NCI-H1930 (cell line): ENCODE results near the gene NOS3.
"Not testable (repeated sequence)": the region's sequence is repeated elsewhere in the genome, so short reads cannot be mapped to it uniquely, and the experiment has no call there.

ENCODE experiments used
- DNase-seq, 2 experiments: peaks; one replicate each; lab custom pipeline; 2025; lab: John Stamatoyannopoulos, UW

Gene NOS3

DNA sequence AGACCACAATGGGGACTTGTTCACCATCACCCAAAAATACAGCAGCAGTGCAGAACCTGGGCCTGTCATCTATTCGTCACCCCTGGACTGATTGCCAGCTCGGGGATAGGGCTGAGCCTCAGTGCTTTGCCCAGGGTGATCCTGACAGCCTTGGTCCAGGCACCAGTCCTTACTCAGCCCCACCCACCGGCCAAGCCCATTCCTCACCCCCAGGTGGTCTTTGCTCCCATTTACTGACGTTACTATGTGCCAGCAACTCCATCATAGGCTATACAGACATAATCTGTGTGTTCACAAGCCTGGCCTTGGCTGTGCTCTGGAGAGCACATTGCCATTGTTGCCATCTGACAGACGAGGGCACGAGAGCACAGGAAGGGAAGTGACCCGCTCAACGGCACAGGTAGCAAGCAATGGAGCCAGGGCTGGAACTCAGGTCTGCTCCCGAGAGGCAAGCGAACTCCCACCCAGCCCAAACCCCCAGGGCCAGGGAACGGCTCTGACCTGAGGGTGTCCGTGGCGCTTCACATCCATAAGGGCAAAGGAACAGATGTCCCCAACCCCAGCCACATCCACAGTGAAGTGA is 26.6 kb downstream of the NOS3 start:
- no peak for DNase-seq

GRCh38 chr7:151017953-151018420 is 27.2 kb downstream of the NOS3 start:
- DNase-seq: peak; percentile 53 to 81

DNA sequence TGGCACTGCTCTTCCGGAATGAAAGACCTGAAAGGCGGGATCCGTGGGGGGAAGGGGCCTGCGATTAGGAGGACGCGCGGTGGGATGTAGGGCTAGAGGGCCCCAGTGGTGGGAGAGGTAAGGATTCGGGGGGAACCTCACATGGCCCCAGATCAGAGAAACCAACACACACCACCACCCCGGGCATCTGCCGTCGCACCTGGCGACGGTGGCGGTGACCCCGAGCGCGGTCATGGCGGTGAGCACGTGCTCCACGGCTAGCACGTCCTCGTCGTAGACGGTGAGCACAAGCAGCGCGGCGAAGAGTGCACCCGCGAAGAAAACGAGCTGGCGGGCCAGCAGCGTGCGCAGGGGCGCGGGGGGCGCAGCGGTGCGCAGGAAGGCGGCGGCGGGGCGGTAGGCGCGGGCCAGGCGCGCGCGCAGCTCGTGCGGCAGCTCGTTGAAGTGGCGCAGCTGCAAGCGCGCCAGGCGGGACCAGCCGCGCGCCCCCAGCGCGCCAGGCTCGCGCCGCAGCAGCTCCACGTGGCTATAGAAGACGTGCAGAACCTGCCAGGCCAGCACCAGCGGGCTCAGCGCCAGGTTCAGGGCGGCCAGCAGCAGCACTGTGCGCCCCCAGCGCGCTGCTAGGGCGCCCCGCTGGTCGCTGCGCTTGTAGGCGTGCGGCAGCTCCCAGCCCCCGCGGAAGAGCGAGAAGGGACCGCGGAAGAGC is 27.8 kb downstream of the NOS3 start:
- peak; percentile 68 to 75 for DNase-seq

DNA sequence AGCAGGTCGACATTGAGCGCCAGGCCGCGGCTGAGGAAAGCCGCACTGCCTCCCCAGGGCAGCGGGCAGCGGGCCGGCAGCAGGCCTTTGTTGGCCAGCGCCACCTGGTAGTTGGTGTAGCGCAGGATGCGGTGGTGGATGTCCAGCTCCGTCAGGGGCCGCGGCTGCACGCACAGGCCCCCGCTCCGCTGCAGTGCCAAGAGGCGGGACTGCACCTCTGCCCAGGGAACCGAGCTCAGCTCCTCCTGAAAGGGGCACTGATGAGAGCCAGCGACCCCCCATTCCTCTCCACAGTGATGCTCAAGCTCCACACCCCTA is 28.3 kb downstream of the NOS3 start:
- DNase-seq: no peak

DNA sequence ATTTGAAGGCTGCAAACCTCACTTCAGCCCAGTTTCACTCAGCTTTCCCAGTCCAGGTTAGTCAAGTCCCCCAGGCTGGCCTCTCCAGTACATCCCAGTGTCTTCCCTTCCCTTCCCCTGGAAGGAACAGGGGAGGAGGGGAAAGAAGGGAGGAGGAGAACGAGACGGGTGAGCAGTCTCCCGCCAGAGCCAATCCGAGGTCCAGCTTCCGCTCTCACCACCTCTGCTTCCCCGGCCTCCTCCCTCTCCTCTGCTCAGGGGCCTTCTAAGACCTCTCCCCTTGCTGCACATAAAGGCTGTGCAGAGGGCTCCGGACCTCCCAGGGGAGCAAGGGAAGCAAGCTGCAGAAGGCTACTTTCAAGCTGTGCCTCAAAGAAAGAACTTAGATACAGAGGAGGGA is 29.4 kb downstream of the NOS3 start:
- DNase-seq: no peak

- no peak for DNase-seq
Observed at GRCh38 chr7:151023232-151023631, 32.4 kb downstream of the NOS3 start.

GRCh38 chr7:151024435-151025056 is 33.7 kb downstream of the NOS3 start, which contains the start of gene ATG9B:
ATG9B (minus strand) TSS chr7:151024494; CDS start chr7:151024423, 71 bp downstream.
- no peak for DNase-seq

GRCh38 chr7:151025924-151026671 is 35.3 kb downstream of the NOS3 start:
- no peak for DNase-seq

DNA sequence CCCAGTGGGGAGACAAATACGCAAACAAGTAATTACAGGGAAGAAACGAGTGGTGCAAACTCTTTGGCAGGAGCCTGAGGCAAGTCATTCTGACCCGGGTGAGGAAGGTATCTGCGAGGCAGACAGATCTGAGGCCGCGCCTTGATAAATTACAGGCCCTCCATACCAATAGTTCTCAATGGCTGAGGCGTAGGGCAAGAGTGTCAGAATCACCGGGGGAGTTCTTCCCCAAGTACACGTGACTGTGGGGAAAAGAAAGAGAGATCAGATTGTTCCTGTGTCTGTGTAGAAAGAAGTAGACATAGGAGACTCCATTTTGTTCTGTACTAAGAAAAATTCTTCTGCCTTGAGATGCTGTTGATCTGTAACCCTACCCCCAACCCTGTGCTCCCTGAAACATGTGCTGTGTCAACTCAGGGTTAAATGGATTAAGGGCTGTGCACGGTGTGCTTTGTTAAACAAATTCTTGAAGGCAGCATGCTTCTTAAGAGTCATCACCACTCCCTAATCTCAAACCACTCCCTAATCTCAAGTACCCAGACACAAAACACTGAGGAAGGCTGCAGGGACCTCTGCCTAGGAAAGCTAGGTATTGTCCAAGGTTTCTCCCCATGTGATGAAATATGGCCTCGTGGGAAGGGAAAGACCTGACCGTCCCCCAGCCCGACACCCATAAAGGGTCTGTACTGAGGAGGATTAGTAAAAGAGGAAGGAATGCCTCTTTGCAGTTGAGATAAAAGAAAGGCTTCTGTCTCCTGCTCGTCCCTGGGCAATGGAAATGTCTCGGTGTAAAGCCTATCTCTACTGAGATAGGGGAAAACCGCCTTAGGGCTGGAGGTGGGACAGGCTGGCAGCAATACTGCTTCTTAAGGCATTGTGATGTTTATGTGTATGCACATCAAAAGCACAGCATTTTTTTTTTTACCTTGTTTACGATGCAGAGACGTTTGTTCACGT is 36.2 kb downstream of the NOS3 start:
- DNase-seq: not testable (repeated sequence)

- not testable (repeated sequence) for DNase-seq
Observed at GRCh38 chr7:151027728-151028130, 36.9 kb downstream of the NOS3 start.

DNA sequence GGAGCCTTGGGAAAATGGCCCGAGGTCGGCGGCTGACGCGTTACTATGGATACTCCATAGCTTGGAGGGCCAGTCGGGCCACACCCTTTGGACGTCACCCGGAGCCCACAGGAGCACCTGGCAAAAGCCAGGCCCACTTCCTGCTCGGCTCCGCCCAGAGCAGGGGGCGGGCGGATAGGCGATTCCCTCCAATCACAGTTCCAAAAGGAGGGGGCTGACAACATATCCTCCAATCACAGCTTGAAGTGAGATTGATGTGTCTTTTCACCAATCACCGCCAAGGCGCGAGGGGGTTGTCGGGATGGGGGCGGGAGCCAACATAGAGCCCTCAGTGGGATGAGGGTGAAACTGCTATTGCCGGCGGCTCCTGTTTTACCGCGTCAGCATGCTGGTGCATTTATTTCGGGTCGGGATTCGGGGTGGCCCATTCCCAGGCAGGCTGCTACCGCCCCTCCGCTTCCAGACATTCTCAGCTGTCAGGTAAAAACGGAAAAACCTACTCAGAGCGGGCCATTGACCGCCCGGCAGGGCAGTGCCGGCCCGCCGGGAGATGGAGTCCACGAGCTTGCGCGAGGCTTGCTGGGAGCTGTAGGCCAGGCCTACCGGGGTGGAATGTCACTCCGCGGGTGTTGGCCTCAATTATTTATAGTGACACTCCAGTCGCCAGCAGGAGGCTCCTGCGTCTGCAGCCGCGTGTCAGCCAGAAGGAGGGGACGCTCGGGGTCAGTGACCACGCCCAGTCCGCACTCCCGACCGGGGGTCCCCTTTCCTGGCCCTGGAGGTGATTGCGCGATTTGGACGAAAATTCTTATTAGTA is 37.5 kb downstream of the NOS3 start, which contains the start of gene ABCB8:
Gene ABCB8 (plus strand): TSS at position 320 of the 817 bp plus-strand sequence. CDS start 66 bp downstream, at position 386.
- DNase-seq: peak; percentile 99 to 100

GRCh38 chr7:151028948-151029501 is 38.2 kb downstream of the NOS3 start:
- DNase-seq: no peak

DNA sequence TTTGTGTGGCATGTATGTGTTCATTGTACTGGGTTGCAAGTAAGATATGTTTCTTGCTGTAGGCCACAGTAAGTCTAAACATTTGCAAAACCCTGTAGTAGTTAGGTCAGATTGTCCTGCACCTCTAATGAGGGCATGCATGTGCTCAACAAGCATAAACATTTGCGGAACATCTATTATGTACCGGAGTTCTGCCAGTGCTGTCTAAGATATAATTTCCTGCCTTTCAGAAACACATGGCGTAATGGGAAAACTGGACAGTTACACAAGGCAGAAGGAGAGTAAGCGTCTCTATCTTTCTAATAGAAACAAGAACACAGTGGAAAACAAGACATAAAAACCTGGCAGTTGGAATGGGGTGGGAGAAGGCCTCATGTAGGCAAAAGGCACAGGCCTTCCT is 40.2 kb downstream of the NOS3 start:
- DNase-seq: no peak

DNA sequence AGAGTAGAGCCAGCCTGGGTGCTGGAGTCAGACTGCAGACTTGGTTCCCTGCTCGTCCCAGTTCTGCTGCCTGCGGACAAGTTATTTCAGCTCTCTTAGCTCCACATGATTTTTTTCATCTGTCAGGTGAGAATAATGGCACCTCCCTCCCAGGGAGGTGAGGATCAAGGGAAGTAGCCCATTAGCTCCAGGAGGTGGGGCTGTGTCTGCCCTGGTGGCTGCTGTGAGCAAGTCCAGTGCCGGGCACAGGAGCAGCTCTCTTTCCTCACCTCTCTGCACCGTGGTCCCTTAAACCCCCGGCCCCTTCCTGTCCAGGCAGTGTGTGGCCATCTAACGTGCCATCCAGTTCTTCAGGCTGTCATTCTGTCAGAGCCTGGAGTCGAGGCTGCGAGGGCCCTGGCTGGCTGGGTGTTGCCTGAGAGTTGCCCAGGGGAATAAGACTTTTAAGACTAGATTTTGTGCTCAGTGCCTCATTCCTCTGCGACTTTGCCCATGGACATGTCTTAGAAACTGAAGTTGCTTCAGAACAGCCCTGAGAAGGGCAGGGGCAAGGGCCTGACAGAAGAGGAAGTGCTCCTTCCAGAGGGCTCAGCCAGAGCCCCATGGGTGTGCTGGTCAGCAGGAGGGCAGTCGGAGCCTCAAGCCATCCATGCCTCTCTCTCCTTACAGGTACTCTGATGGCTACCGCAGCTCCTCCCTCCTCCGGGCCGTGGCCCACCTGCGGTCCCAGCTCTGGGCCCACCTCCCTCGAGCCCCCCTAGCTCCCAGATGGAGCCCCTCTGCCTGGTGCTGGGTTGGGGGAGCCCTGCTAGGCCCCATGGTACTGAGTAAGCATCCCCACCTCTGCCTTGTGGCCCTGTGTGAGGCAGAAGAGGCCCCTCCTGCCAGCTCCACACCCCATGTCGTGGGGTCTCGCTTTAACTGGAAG is 42.4 kb downstream of the NOS3 start:
- DNase-seq: no peak

GRCh38 chr7:151033864-151034249 is 43.0 kb downstream of the NOS3 start:
- DNase-seq: no peak

DNA sequence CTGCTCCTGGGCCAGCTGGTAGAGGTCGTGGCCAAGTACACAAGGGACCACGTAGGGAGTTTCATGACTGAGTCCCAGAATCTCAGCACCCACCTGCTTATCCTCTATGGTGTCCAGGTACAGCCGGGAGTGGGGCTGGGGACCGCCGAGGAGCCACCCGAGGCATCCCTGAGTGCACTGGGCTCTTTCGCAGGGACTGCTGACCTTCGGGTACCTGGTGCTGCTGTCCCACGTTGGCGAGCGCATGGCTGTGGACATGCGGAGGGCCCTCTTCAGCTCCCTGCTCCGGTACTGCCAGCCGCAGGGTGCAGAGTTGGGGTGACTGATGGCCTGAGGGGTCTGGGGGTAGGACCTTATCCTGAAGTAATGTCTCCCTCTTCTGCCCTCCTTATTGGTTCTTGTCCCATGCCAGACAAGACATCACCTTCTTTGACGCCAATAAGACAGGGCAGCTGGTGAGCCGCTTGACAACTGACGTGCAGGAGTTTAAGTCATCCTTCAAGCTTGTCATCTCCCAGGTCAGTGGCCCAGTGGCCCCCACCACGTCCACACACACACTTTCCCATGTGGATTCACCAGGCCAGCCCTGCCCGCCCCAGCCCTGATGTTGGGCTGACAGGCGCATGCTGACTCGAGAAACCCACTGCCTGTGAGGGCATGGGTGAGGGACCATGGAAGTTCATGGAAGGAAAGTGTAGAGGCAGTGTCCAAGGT is 43.7 kb downstream of the NOS3 start:
- DNase-seq: no peak

GRCh38 chr7:151035026-151035717 is 44.4 kb downstream of the NOS3 start:
- DNase-seq: no peak

- DNase-seq: no peak
Observed at GRCh38 chr7:151035902-151036301, 45.1 kb downstream of the NOS3 start.
